Measurements from ENCODE around the gene THBS2. TPM values are rescaled to one million over a fixed set of nuclear protein-coding genes. Genes with fewer than 3 reads are reported as not detected.

Gene THBS2
- total and polyA plus RNA-seq, 8 donors: under 0.01 to 56.0 (median 2.4) TPM

- peaks cover 0 to 14% (median 0%) of the 10 kb centered on the region in 4 donors for H3K4me1 ChIP-seq
- peak overlapping the region in 3 of 5 donors; percentile 64 to 68 (median 65) for H3K27ac ChIP-seq
- no peak for DNase-seq
Measured at GRCh38 chr6:169189182-169189581, 64.5 kb downstream of the THBS2 start.

DNA sequence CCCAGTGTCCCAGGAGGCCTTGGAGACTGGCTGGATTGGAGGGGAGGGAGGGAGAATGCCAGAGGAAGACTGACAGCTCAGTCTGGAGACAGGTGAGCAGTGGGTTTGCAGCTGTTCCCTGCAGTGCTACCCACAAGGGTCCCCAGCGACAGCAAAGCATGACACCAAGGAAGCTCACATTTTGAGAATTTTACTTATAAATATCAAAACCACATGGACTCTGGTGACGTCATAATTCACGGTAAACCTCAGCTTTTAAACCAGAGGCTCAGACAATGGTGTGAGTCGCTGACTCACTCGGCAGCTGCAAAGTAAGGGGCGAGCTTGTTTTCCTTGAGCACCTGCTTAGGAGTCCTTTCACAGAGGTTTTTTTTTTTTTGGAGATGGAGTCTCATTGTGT is 65.2 kb downstream of the THBS2 start:
- intact Hi-C loops (cut with DNase I; ENCODE audit: low total_unique reads): no loop called here
- peak overlapping the region in 2 of 5 donors; percentile 24 to 27 for H3K27ac ChIP-seq
- 55 to 74% (median 69%) methylated on average over 6 of the region's 6 CpGs for WGBS, 5 donors
- peaks cover 0 to 14% (median 0%) of the 10 kb centered on the region in 4 donors for H3K4me1 ChIP-seq
- H3K9me3 ChIP-seq: no peaks in the 10 kb centered on the region
- TF ChIP-seq POLR2A (IDR thresholded peaks at IDR 0.05) (no peak), POLR2AphosphoS5 (IDR thresholded peaks at IDR 0.05) (no peak), EP300 (IDR thresholded peaks at IDR 0.05) (no peak)
- TF ChIP-seq, protein P1, sequence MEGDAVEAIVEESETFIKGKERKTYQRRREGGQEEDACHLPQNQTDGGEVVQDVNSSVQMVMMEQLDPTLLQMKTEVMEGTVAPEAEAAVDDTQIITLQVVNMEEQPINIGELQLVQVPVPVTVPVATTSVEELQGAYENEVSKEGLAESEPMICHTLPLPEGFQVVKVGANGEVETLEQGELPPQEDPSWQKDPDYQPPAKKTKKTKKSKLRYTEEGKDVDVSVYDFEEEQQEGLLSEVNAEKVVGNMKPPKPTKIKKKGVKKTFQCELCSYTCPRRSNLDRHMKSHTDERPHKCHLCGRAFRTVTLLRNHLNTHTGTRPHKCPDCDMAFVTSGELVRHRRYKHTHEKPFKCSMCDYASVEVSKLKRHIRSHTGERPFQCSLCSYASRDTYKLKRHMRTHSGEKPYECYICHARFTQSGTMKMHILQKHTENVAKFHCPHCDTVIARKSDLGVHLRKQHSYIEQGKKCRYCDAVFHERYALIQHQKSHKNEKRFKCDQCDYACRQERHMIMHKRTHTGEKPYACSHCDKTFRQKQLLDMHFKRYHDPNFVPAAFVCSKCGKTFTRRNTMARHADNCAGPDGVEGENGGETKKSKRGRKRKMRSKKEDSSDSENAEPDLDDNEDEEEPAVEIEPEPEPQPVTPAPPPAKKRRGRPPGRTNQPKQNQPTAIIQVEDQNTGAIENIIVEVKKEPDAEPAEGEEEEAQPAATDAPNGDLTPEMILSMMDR (IDR thresholded peaks at IDR 0.05): no peak
- H3K4me3 ChIP-seq: no peak overlapping the region
- no peaks in the 10 kb centered on the region for H3K27me3 ChIP-seq
- no peaks in the 10 kb centered on the region for H3K36me3 ChIP-seq
- DNase-seq: no peak

More at GRCh38 chr6:169189182-169189581, 64.5 kb downstream of the THBS2 start:
- Histone ChIP-seq H3K27me3 (no peaks in the 10 kb centered on the region), H3K4me3 (no peak overlapping the region), H3K36me3 (no peaks in the 10 kb centered on the region), H3K9me3 (no peaks in the 10 kb centered on the region)
- intact Hi-C loops (cut with DNase I; ENCODE audit: low total_unique reads): no loop called here
- WGBS, 5 donors: 75 to 85% (median 78%) methylated on average over 8 of the region's 8 CpGs
- TF ChIP-seq POLR2AphosphoS5 (IDR thresholded peaks at IDR 0.05) (no peak), EP300 (IDR thresholded peaks at IDR 0.05) (no peak)

- Histone ChIP-seq H3K9me3 (no peaks in the 10 kb centered on the region), H3K27ac (peak overlapping the region in 3 of 5 donors; percentile 24 to 27 (median 26)), H3K4me3 (no peak overlapping the region), H3K36me3 (no peaks in the 10 kb centered on the region), H3K4me1 (peaks cover 0 to 14% (median 0%) of the 10 kb centered on the region in 4 donors), H3K27me3 (no peaks in the 10 kb centered on the region)
- intact Hi-C loops (cut with DNase I; ENCODE audit: low total_unique reads): no loop called here
- no peak for DNase-seq
- WGBS, 5 donors: 65 to 80% (median 75%) methylated on average over 9 of the region's 9 CpGs
- no peak for TF ChIP-seq EP300 (IDR thresholded peaks at IDR 0.05)
- TF ChIP-seq, protein P1 (IDR thresholded peaks at IDR 0.05): no peak
- TF ChIP-seq POLR2AphosphoS5 (IDR thresholded peaks at IDR 0.05): no peak
- TF ChIP-seq POLR2A (IDR thresholded peaks at IDR 0.05): no peak
Measured at GRCh38 chr6:169188051-169188470, 65.6 kb downstream of the THBS2 start.

DNA sequence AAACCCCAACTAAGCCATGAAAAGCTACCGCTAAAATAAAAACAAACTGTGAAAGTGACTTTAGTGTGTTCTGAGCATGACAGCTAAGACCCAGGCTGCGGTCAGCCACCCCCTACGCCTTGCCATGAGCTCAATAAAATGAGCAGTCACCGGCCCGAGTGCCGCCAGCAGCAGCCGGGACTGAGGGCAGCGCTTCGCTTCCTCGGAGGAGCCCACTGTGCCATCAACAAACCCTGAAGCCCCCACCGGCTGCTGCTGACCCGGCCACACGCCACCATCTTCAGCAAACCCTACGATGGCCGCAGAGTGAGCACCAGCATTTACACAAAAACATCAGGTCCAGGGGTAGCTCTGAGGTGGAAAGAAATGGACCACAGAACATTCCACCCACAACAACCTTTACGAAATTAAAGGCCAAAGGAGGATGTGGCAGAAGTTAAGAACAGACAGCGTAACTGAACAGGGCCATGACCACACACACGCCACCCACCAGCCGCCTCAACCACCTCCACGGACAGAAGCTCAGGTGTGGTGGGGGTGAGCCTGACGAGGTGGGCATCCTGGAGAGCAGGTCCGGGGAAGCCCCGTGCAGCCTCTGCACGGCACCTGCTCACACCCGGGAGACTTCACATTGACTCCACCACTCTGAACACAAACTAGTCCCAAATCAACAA is 67.0 kb downstream of the THBS2 start:
- Histone ChIP-seq H3K27ac (no peak overlapping the region), H3K9me3 (no peaks in the 10 kb centered on the region), H3K4me1 (peaks cover 0 to 14% (median 0%) of the 10 kb centered on the region in 4 donors), H3K27me3 (no peaks in the 10 kb centered on the region), H3K36me3 (no peaks in the 10 kb centered on the region), H3K4me3 (no peak overlapping the region)
- intact Hi-C loops (cut with DNase I; ENCODE audit: low total_unique reads): no loop called here
- TF ChIP-seq, protein P1 (IDR thresholded peaks at IDR 0.05): no peak
- TF ChIP-seq POLR2A (IDR thresholded peaks at IDR 0.05) (no peak), POLR2AphosphoS5 (IDR thresholded peaks at IDR 0.05) (no peak), EP300 (IDR thresholded peaks at IDR 0.05) (no peak)
- DNase-seq: no peak
- whole genome bisulfite sequencing, 5 donors: 79 to 92% (median 89%) methylated on average over 14 to 25 of the region's 25 CpGs
